GM12872 (cell line): Measurements from ENCODE around the gene CES2.

Experiments used
- CTCF ChIP-seq: IDR thresholded peaks from 3 replicates; pipeline ENCODE4 v1.5.1; 2011; ENCODE audit warnings: low read depth, mild to moderate bottlenecking, low read length, moderate library complexity; ENCODE audit not compliant: insufficient read depth

CES2 gene

GRCh38 chr16:66921729-66922450 lies 13.4 kb upstream of the CES2 start:
- no peak for TF ChIP-seq CTCF

- TF ChIP-seq CTCF, result no peak
These were observed 12.0 kb upstream of the CES2 start for GRCh38 chr16:66923247-66923731.

- no peak for TF ChIP-seq CTCF
These were observed 11.4 kb upstream of the CES2 start for GRCh38 chr16:66923866-66924265.

- peak; percentile 45; the same call in 1 of the 3 replicates for TF ChIP-seq CTCF
These were observed 10.6 kb upstream of the CES2 start for GRCh38 chr16:66924527-66925321.

GRCh38 chr16:66925322-66925840 lies 9.9 kb upstream of the CES2 start, which contains the start of gene RRAD:
RRAD (minus strand) TSS chr16:66925535; CDS start chr16:66925179, 356 bp downstream.
- TF ChIP-seq CTCF, result no peak

- no peak for TF ChIP-seq CTCF
These were observed 9.0 kb upstream of the CES2 start for GRCh38 chr16:66926171-66926947.

GRCh38 chr16:66926961-66927436 lies 8.3 kb upstream of the CES2 start:
- no peak for TF ChIP-seq CTCF
